GM23338 (cell line): ENCODE results near the gene PIEZO2. TPM values are rescaled to one million over a fixed set of nuclear protein-coding genes. Genes with fewer than 3 reads are reported as not detected.

Source experiments
- ATAC-seq: fragments of 200-7000 bp; cut with Tn5 transposase; 3 replicates; pipeline ENCODE4 v1.9.1; 2020
- DNase-seq: peaks from one replicate; pipeline ENCODE4 v3.0.0-alpha.2; 2015; ENCODE audit warnings: low spot score
- H2AFZ ChIP-seq: fragments of 200-600 bp; sonication (generic); 2 replicates; pipeline ENCODE4 v1.8.0; 2016; ENCODE audit warnings: antibody characterized with exemption, mild to moderate bottlenecking, moderate library complexity
- H3F3A ChIP-seq: fragments of 200-600 bp; sonication (generic); replicated peaks from 2 replicates; pipeline ENCODE4 v1.8.0; 2017; ENCODE audit warnings: antibody characterized with exemption, mixed run types, low read depth
- H3K27ac ChIP-seq: fragments of 200-600 bp; sonication (generic); 2 replicates; pipeline ENCODE4 v1.6.1; 2016; ENCODE audit warnings: low read depth
- H3K27me3 ChIP-seq: fragments of 200-600 bp; sonication (generic); 2 replicates; pipeline ENCODE4 v1.8.0; 2016; ENCODE audit warnings: mild to moderate bottlenecking, mixed run types, moderate library complexity; ENCODE audit not compliant: insufficient read depth
- H3K36me3 ChIP-seq: fragments of 200-600 bp; sonication (generic); 2 replicates; pipeline ENCODE4 v1.8.0; 2016; ENCODE audit warnings: mild to moderate bottlenecking; ENCODE audit not compliant: insufficient read depth
- H3K4me1 ChIP-seq: fragments of 200-600 bp; sonication (generic); 2 replicates; pipeline ENCODE4 v1.8.0; 2016; ENCODE audit warnings: mild to moderate bottlenecking, moderate library complexity; ENCODE audit not compliant: insufficient read depth
- H3K4me2 ChIP-seq: fragments of 200-600 bp; sonication (generic); 2 replicates; pipeline ENCODE4 v1.7.1; 2017; ENCODE audit warnings: mixed run types
- H3K4me3 ChIP-seq: fragments of 200-600 bp; sonication (generic); 2 replicates; pipeline ENCODE4 v1.6.1; 2016; ENCODE audit warnings: mixed run types
- H3K79me2 ChIP-seq: fragments of 200-600 bp; sonication (generic); replicated peaks from 2 replicates; pipeline ENCODE4 v1.8.0; 2017; ENCODE audit warnings: mild to moderate bottlenecking; ENCODE audit not compliant: insufficient read depth
- H3K9me2 ChIP-seq: fragments of 200-600 bp; sonication (generic); 2 replicates; pipeline ENCODE4 v1.8.0; 2017; ENCODE audit not compliant: insufficient read depth
- H4K20me1 ChIP-seq: fragments of 200-600 bp; sonication (generic); replicated peaks from 2 replicates; pipeline ENCODE4 v1.8.0; 2017; ENCODE audit warnings: mild to moderate bottlenecking; ENCODE audit not compliant: insufficient read depth
- H3K27ac Mint-ChIP-seq: 2 replicates; pipeline ENCODE4 v1.8.0; 2020; ENCODE audit warnings: inconsistent platforms, mild to moderate bottlenecking, moderate library complexity, mixed read lengths
- H3K27me3 Mint-ChIP-seq: 3 replicates; pipeline ENCODE4 v1.8.0; 2022; ENCODE audit warnings: low read depth, mild to moderate bottlenecking, moderate library complexity, mixed read lengths, inconsistent platforms; ENCODE audit not compliant: insufficient read depth, poor library complexity
- H3K36me3 Mint-ChIP-seq: 3 replicates; pipeline ENCODE4 v1.8.0; 2021; ENCODE audit warnings: low read depth, mild to moderate bottlenecking, inconsistent platforms, moderate library complexity, mixed read lengths
- H3K4me1 Mint-ChIP-seq: 3 replicates; pipeline ENCODE4 v1.8.0; 2020; ENCODE audit warnings: mild to moderate bottlenecking, inconsistent platforms, mixed read lengths
- H3K4me3 Mint-ChIP-seq: 3 replicates; pipeline ENCODE4 v1.8.0; 2021; ENCODE audit warnings: moderate library complexity, mild to moderate bottlenecking, inconsistent platforms, mixed read lengths
- H3K9me3 Mint-ChIP-seq: 3 replicates; pipeline ENCODE4 v1.8.0; 2020; ENCODE audit warnings: moderate library complexity, mild to moderate bottlenecking, inconsistent platforms, mixed read lengths
- CREB1 ChIP-seq: fragments of 250-450 bp; sonication (Bioruptor Pico); IDR thresholded peaks from 2 replicates; pipeline ENCODE4 v1.5.0; 2020; ENCODE audit warnings: low read depth, mild to moderate bottlenecking, moderate library complexity
- JUNB ChIP-seq: IDR thresholded peaks from one replicate; pipeline ENCODE4 v1.6.1; 2016; ENCODE audit warnings: antibody characterized with exemption; ENCODE audit not compliant: unreplicated experiment
- NANOG ChIP-seq: IDR thresholded peaks from 2 replicates; pipeline ENCODE4 v1.6.1; 2016; ENCODE audit warnings: antibody characterized with exemption, borderline replicate concordance
- ZNF114 ChIP-seq: fragments of 250-450 bp; sonication (Bioruptor Pico); IDR thresholded peaks from 2 replicates; pipeline ENCODE4 v1.5.0; 2020; ENCODE audit warnings: mild to moderate bottlenecking, moderate library complexity
- polyA plus RNA-seq: library from polyadenylated mRNA; unstranded; fragments of >200 nt; fragmentation: Nextera tagmentation; extraction: Ambion mirVana; gene quantifications from 2 replicates; pipeline ENCODE4 v1.2.1, GENCODE V29; 2016
- total RNA-seq: library from RNA; depleted of rRNA; stranded (reverse); fragments of >200 nt; shearing (Covaris generic); gene quantifications from 2 replicates; pipeline ENCODE4 v1.2.3, GENCODE V29; 2014
- TF ChIP-seq, protein P1 (sequence below): fragments of 250-450 bp; sonication (Bioruptor Pico); IDR thresholded peaks from 2 replicates; pipeline ENCODE4 v1.5.0; 2020; ENCODE audit warnings: mild to moderate bottlenecking, moderate library complexity
- TF ChIP-seq, protein P2 (sequence below), 2 experiments: fragments of 200-600 bp in 1 of 2; sonication (generic) in 1 of 2; conservative IDR thresholded peaks; 2 replicates each; pipeline versions ENCODE4 v1.5.1 to v1.6.1; 2016 to 2017; ENCODE audit warnings: antibody characterized with exemption in 2 of 2, low read depth in 2 of 2, mild to moderate bottlenecking in 2 of 2, moderate library complexity in 1 of 2
- TF ChIP-seq, protein P3 (sequence below): IDR thresholded peaks from 2 replicates; pipeline ENCODE4 v1.6.1; 2016; ENCODE audit warnings: antibody characterized with exemption

The PIEZO2 gene
- total and polyA plus RNA-seq, 2 experiments from 2014 or later: 4.8 to 8.2 TPM

DNA sequence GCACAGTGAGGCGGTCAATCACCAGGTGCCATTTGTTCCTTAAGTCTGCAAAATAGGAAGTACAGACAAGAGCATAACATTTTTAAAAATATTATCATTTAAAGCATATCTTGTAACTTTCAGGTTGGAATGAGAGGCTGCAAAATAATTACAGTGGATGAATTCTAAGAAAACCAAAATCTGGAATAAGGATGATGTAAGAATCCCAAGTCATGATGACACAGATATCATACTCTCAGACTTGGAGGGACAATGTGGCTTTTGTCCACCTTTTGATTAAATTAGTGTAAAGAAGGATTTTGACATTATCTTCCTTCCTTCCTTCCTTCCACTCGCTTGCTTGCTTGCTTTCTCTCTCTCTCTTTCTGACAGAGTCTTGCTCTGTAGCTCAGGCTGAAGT, 379.1 kb downstream of the PIEZO2 start (continued):
- TF ChIP-seq, protein P1, sequence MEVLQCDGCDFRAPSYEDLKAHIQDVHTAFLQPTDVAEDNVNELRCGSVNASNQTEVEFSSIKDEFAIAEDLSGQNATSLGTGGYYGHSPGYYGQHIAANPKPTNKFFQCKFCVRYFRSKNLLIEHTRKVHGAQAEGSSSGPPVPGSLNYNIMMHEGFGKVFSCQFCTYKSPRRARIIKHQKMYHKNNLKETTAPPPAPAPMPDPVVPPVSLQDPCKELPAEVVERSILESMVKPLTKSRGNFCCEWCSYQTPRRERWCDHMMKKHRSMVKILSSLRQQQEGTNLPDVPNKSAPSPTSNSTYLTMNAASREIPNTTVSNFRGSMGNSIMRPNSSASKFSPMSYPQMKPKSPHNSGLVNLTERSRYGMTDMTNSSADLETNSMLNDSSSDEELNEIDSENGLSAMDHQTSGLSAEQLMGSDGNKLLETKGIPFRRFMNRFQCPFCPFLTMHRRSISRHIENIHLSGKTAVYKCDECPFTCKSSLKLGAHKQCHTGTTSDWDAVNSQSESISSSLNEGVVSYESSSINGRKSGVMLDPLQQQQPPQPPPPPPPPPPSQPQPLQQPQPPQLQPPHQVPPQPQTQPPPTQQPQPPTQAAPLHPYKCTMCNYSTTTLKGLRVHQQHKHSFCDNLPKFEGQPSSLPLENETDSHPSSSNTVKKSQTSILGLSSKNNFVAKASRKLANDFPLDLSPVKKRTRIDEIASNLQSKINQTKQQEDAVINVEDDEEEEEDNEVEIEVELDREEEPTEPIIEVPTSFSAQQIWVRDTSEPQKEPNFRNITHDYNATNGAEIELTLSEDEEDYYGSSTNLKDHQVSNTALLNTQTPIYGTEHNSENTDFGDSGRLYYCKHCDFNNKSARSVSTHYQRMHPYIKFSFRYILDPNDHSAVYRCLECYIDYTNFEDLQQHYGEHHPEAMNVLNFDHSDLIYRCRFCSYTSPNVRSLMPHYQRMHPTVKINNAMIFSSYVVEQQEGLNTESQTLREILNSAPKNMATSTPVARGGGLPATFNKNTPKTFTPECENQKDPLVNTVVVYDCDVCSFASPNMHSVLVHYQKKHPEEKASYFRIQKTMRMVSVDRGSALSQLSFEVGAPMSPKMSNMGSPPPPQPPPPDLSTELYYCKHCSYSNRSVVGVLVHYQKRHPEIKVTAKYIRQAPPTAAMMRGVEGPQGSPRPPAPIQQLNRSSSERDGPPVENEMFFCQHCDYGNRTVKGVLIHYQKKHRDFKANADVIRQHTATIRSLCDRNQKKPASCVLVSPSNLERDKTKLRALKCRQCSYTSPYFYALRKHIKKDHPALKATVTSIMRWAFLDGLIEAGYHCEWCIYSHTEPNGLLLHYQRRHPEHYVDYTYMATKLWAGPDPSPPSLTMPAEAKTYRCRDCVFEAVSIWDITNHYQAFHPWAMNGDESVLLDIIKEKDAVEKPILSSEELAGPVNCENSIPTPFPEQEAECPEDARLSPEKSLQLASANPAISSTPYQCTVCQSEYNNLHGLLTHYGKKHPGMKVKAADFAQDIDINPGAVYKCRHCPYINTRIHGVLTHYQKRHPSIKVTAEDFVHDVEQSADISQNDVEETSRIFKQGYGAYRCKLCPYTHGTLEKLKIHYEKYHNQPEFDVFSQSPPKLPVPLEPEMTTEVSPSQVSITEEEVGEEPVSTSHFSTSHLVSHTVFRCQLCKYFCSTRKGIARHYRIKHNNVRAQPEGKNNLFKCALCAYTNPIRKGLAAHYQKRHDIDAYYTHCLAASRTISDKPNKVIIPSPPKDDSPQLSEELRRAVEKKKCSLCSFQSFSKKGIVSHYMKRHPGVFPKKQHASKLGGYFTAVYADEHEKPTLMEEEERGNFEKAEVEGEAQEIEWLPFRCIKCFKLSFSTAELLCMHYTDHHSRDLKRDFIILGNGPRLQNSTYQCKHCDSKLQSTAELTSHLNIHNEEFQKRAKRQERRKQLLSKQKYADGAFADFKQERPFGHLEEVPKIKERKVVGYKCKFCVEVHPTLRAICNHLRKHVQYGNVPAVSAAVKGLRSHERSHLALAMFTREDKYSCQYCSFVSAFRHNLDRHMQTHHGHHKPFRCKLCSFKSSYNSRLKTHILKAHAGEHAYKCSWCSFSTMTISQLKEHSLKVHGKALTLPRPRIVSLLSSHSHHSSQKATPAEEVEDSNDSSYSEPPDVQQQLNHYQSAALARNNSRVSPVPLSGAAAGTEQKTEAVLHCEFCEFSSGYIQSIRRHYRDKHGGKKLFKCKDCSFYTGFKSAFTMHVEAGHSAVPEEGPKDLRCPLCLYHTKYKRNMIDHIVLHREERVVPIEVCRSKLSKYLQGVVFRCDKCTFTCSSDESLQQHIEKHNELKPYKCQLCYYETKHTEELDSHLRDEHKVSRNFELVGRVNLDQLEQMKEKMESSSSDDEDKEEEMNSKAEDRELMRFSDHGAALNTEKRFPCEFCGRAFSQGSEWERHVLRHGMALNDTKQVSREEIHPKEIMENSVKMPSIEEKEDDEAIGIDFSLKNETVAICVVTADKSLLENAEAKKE (CRISPR knock-in tag): no peak
- TF ChIP-seq JUNB (no peak), NANOG (no peak)

DNA sequence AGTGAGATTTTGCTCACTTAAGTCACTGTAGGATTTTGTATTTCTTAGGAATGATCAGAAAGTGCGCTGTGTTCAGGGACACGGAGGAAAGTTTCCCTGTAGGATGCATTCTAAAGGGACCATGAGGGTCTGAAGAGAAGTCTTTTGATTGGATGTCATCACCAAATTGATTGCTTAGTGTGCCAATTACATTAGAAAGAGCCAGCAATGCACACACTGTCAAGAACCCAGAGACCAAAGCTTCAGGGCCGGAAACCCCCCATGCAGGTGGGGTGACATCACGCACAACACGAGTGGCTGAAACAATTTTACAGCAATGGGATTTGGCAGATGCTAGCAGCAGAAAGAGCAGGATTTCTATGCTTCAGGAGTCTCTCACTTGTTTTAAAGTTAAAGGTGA, 381.1 kb downstream of the PIEZO2 start:
- H3K27ac Mint-ChIP-seq: no peak overlapping the region
- no peak for ATAC-seq
- Histone ChIP-seq H3K9me2 (peaks cover 5% of the 10 kb centered on the region; the same call in 1 of the 2 replicates), H3K4me2 (no peak overlapping the region), H2AFZ (no peak overlapping the region), H3K4me3 (no peak overlapping the region), H3K79me2 (no peaks in the 10 kb centered on the region), H3F3A (no peaks in the 10 kb centered on the region), H4K20me1 (no peaks in the 10 kb centered on the region), H3K27ac (no peak overlapping the region), H3K36me3 (no peaks in the 10 kb centered on the region), H3K4me1 (no peaks in the 10 kb centered on the region), H3K27me3 (no peaks in the 10 kb centered on the region)
- peaks cover 1% of the 10 kb centered on the region for H3K27me3 Mint-ChIP-seq
- no peak for DNase-seq
- peaks cover 20% of the 10 kb centered on the region; the same call in 2 of the 3 replicates for H3K36me3 Mint-ChIP-seq
- H3K4me1 Mint-ChIP-seq: no peaks in the 10 kb centered on the region; the same call in 2 of the 3 replicates
- H3K9me3 Mint-ChIP-seq: no peaks in the 10 kb centered on the region
- H3K4me3 Mint-ChIP-seq: no peak overlapping the region
- no peak for TF ChIP-seq JUNB
- no peak for TF ChIP-seq ZNF114 (CRISPR knock-in tag)
- TF ChIP-seq, protein P2, sequence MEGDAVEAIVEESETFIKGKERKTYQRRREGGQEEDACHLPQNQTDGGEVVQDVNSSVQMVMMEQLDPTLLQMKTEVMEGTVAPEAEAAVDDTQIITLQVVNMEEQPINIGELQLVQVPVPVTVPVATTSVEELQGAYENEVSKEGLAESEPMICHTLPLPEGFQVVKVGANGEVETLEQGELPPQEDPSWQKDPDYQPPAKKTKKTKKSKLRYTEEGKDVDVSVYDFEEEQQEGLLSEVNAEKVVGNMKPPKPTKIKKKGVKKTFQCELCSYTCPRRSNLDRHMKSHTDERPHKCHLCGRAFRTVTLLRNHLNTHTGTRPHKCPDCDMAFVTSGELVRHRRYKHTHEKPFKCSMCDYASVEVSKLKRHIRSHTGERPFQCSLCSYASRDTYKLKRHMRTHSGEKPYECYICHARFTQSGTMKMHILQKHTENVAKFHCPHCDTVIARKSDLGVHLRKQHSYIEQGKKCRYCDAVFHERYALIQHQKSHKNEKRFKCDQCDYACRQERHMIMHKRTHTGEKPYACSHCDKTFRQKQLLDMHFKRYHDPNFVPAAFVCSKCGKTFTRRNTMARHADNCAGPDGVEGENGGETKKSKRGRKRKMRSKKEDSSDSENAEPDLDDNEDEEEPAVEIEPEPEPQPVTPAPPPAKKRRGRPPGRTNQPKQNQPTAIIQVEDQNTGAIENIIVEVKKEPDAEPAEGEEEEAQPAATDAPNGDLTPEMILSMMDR (conservative IDR thresholded peaks at IDR 0.05; ENCODE audit: low read depth in 2 of 2): no peak
- no peak for TF ChIP-seq CREB1 (CRISPR knock-in tag)
- TF ChIP-seq, protein P3, sequence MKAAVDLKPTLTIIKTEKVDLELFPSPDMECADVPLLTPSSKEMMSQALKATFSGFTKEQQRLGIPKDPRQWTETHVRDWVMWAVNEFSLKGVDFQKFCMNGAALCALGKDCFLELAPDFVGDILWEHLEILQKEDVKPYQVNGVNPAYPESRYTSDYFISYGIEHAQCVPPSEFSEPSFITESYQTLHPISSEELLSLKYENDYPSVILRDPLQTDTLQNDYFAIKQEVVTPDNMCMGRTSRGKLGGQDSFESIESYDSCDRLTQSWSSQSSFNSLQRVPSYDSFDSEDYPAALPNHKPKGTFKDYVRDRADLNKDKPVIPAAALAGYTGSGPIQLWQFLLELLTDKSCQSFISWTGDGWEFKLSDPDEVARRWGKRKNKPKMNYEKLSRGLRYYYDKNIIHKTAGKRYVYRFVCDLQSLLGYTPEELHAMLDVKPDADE: no peak
- no peak for TF ChIP-seq NANOG
